UCSD-AML1 (cell line): ENCODE data around the gene NAGPA.
"Not testable (repeated sequence)": the region's sequence is repeated elsewhere in the genome, so short reads cannot be mapped to it uniquely, and the experiment has no call there.

Experiments used
- DNase-seq: peaks from one replicate; lab custom pipeline; 2025; ENCODE audit not compliant: unreplicated experiment; lab: John Stamatoyannopoulos, UW

The NAGPA gene

GRCh38 chr16:5062051-5062450, 28.3 kb upstream of the NAGPA start:
- DNase-seq = no peak

GRCh38 chr16:5060073-5060641, 26.4 kb upstream of the NAGPA start:
- DNase-seq = no peak

GRCh38 chr16:5059386-5060072, 25.8 kb upstream of the NAGPA start:
- DNase-seq = no peak

- no peak for DNase-seq
Measured at GRCh38 chr16:5058476-5058875, 24.7 kb upstream of the NAGPA start.

GRCh38 chr16:5056352-5056751, 22.6 kb upstream of the NAGPA start:
- DNase-seq = peak; percentile 61

GRCh38 chr16:5054876-5055865, 21.4 kb upstream of the NAGPA start:
- no peak for DNase-seq

GRCh38 chr16:5046914-5047313, 13.2 kb upstream of the NAGPA start:
- DNase-seq = no peak

- no peak for DNase-seq
Measured at GRCh38 chr16:5045499-5046115, 11.9 kb upstream of the NAGPA start.

- not testable (repeated sequence) for DNase-seq
Measured at GRCh38 chr16:5044581-5044980, 10.8 kb upstream of the NAGPA start.

GRCh38 chr16:5044011-5044540, 10.3 kb upstream of the NAGPA start:
- no peak for DNase-seq

GRCh38 chr16:5042574-5043171, 8.9 kb upstream of the NAGPA start:
- no peak for DNase-seq

- DNase-seq = no peak
Measured at GRCh38 chr16:5041600-5042133, 7.9 kb upstream of the NAGPA start.

- no peak for DNase-seq
Measured at GRCh38 chr16:5040451-5040850, 6.7 kb upstream of the NAGPA start.

GRCh38 chr16:5036228-5037156, 2.8 kb upstream of the NAGPA start:
- DNase-seq = no peak

GRCh38 chr16:5035909-5036227, 2.1 kb upstream of the NAGPA start:
- DNase-seq = no peak

- DNase-seq = no peak
Measured at GRCh38 chr16:5034167-5034523, 410 bp upstream of the NAGPA start.

- DNase-seq = no peak
Measured at GRCh38 chr16:5032748-5033167, 977 bp downstream of the NAGPA start.

- DNase-seq = no peak
Measured at GRCh38 chr16:5031601-5032000, 2.1 kb downstream of the NAGPA start.

GRCh38 chr16:5030251-5030870, 3.4 kb downstream of the NAGPA start:
- no peak for DNase-seq
